ENCODE measurements around the gene PRDM2.

Gene PRDM2

GRCh38 chr1:13694886-13695684 is 4.9 kb upstream of the PRDM2 start:
- Histone ChIP-seq H3K27ac (ENCODE audit: low read depth, low read length, poor library complexity, severe bottlenecking) (no peak overlapping the region), H3K36me3 (ENCODE audit: insufficient read depth, low read length) (no peaks in the 10 kb centered on the region), H3K4me1 (ENCODE audit: insufficient read depth, low read length, severe bottlenecking) (peaks cover 21% of the 10 kb centered on the region), H3K4me3 (ENCODE audit: low read depth, low read length, poor library complexity, severe bottlenecking) (no peak overlapping the region), H3K27me3 (ENCODE audit: insufficient read depth, low read length) (no peaks in the 10 kb centered on the region), H3K9me2 (ENCODE audit: low read depth, low read length) (no peaks in the 10 kb centered on the region), H3K9ac (ENCODE audit: low read length) (no peak overlapping the region), H3K9me3 (ENCODE audit: low read length) (peaks cover 8% of the 10 kb centered on the region; the same call in 1 of the 2 replicates), H3F3A (ENCODE audit: insufficient read depth, low read length) (no peaks in the 10 kb centered on the region), H3K79me2 (ENCODE audit: insufficient read depth, low read length) (no peaks in the 10 kb centered on the region), H4K20me1 (ENCODE audit: insufficient read depth, low read length) (no peaks in the 10 kb centered on the region), H2AFZ (ENCODE audit: low read length) (no peak overlapping the region), H3K4me2 (ENCODE audit: low read length) (no peak overlapping the region)
- no peak for TF ChIP-seq CTCF (IDR thresholded peaks at IDR 0.05; ENCODE audit: low read length)
- TF ChIP-seq EZH2 (IDR thresholded peaks at IDR 0.05; ENCODE audit: borderline replicate concordance, low read length): no peak

GRCh38 chr1:13697738-13698137 is 2.2 kb upstream of the PRDM2 start:
- no peak overlapping the region for H3K27ac ChIP-seq (ENCODE audit: low read depth, low read length, poor library complexity, severe bottlenecking)
- H3F3A ChIP-seq (ENCODE audit: insufficient read depth, low read length): 0 out of 2 replicates have a peak, but pooled peaks cover 4% of the 10 kb centered on the region
- no peak overlapping the region for H2AFZ ChIP-seq (ENCODE audit: low read length)
- H3K4me1 ChIP-seq (ENCODE audit: insufficient read depth, low read length, severe bottlenecking): peaks cover 41% of the 10 kb centered on the region
- no peaks in the 10 kb centered on the region for H3K36me3 ChIP-seq (ENCODE audit: insufficient read depth, low read length)
- H3K9ac ChIP-seq (ENCODE audit: low read length): no peak overlapping the region
- no peak overlapping the region for H3K4me3 ChIP-seq (ENCODE audit: low read depth, low read length, poor library complexity, severe bottlenecking)
- H3K79me2 ChIP-seq (ENCODE audit: insufficient read depth, low read length): peaks cover 9% of the 10 kb centered on the region; the same call in 1 of the 2 replicates
- no peaks in the 10 kb centered on the region for H4K20me1 ChIP-seq (ENCODE audit: insufficient read depth, low read length)
- H3K27me3 ChIP-seq (ENCODE audit: insufficient read depth, low read length): no peaks in the 10 kb centered on the region
- TF ChIP-seq CTCF (IDR thresholded peaks at IDR 0.05; ENCODE audit: low read length) (peak; percentile 23; the same call in 1 of the 2 replicates), EZH2 (IDR thresholded peaks at IDR 0.05; ENCODE audit: borderline replicate concordance, low read length) (no peak)
- H3K9me3 ChIP-seq (ENCODE audit: low read length): peaks cover 8% of the 10 kb centered on the region; the same call in 1 of the 2 replicates
- H3K4me2 ChIP-seq (ENCODE audit: low read length): no peak overlapping the region
- H3K9me2 ChIP-seq (ENCODE audit: low read depth, low read length): no peaks in the 10 kb centered on the region

- Histone ChIP-seq H4K20me1 (ENCODE audit: insufficient read depth, low read length) (no peaks in the 10 kb centered on the region), H3K27ac (ENCODE audit: low read depth, low read length, poor library complexity, severe bottlenecking) (peak overlapping the region; percentile 74), H3F3A (ENCODE audit: insufficient read depth, low read length) (0 out of 2 replicates have a peak, but pooled peaks cover 4% of the 10 kb centered on the region), H3K27me3 (ENCODE audit: insufficient read depth, low read length) (no peaks in the 10 kb centered on the region), H3K9me3 (ENCODE audit: low read length) (peaks cover 8% of the 10 kb centered on the region; the same call in 1 of the 2 replicates), H3K4me2 (ENCODE audit: low read length) (peak overlapping the region; percentile 84), H3K4me1 (ENCODE audit: insufficient read depth, low read length, severe bottlenecking) (peaks cover 45% of the 10 kb centered on the region), H3K36me3 (ENCODE audit: insufficient read depth, low read length) (peaks cover 6% of the 10 kb centered on the region; the same call in 1 of the 2 replicates), H3K79me2 (ENCODE audit: insufficient read depth, low read length) (peaks cover 25% of the 10 kb centered on the region), H3K4me3 (ENCODE audit: low read depth, low read length, poor library complexity, severe bottlenecking) (peak overlapping the region; percentile 71), H3K9me2 (ENCODE audit: low read depth, low read length) (no peaks in the 10 kb centered on the region), H2AFZ (ENCODE audit: low read length) (0 out of 2 replicates have a peak overlapping the region, but pooled peaks have one; percentile 31), H3K9ac (ENCODE audit: low read length) (peak overlapping the region; percentile 88)
- no peak for TF ChIP-seq EZH2 (IDR thresholded peaks at IDR 0.05; ENCODE audit: borderline replicate concordance, low read length)
- TF ChIP-seq CTCF (IDR thresholded peaks at IDR 0.05; ENCODE audit: low read length): no peak
Measured at GRCh38 chr1:13699510-13699909, 478 bp upstream of the PRDM2 start.

All from OCI-LY1 (cell line).